Astrocyte of the spinal cord (primary cell): ENCODE results near the gene IMP3.

ENCODE experiments used
- DNase-seq: peaks from one replicate; pipeline ENCODE4 v3.0.0; 2011; ENCODE audit warnings: low read depth, low spot score
- H3K4me3 ChIP-seq: 2 replicates; pipeline ENCODE4 v1.5.1; 2011; ENCODE audit warnings: low read depth, mild to moderate bottlenecking, low read length, moderate library complexity
- in situ Hi-C: cut with HindIII; loops from 2 replicates; pipeline ENCODE4 v1.10.0; 2017; ENCODE audit warnings: low sequenced_read_pairs
- TF ChIP-seq, protein P1 (sequence below): IDR thresholded peaks from 2 replicates; pipeline ENCODE4 v1.5.1; 2012; ENCODE audit warnings: low read depth, mild to moderate bottlenecking, low read length, inconsistent platforms

IMP3 gene

GRCh38 chr15:75649045-75649761 lies 9.2 kb upstream of the IMP3 start:
- in situ Hi-C loops = no loop called here
- H3K4me3 ChIP-seq = peak overlapping the region; percentile 64

GRCh38 chr15:75648156-75649000 lies 8.4 kb upstream of the IMP3 start:
- peak; percentile 56 for DNase-seq
- in situ Hi-C loops = no loop called here
- peak overlapping the region; percentile 64 for H3K4me3 ChIP-seq
- TF ChIP-seq, protein P1, sequence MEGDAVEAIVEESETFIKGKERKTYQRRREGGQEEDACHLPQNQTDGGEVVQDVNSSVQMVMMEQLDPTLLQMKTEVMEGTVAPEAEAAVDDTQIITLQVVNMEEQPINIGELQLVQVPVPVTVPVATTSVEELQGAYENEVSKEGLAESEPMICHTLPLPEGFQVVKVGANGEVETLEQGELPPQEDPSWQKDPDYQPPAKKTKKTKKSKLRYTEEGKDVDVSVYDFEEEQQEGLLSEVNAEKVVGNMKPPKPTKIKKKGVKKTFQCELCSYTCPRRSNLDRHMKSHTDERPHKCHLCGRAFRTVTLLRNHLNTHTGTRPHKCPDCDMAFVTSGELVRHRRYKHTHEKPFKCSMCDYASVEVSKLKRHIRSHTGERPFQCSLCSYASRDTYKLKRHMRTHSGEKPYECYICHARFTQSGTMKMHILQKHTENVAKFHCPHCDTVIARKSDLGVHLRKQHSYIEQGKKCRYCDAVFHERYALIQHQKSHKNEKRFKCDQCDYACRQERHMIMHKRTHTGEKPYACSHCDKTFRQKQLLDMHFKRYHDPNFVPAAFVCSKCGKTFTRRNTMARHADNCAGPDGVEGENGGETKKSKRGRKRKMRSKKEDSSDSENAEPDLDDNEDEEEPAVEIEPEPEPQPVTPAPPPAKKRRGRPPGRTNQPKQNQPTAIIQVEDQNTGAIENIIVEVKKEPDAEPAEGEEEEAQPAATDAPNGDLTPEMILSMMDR = no peak

More at GRCh38 chr15:75649045-75649761, 9.2 kb upstream of the IMP3 start:
- no peak for DNase-seq
- TF ChIP-seq, protein P1 = no peak

DNA sequence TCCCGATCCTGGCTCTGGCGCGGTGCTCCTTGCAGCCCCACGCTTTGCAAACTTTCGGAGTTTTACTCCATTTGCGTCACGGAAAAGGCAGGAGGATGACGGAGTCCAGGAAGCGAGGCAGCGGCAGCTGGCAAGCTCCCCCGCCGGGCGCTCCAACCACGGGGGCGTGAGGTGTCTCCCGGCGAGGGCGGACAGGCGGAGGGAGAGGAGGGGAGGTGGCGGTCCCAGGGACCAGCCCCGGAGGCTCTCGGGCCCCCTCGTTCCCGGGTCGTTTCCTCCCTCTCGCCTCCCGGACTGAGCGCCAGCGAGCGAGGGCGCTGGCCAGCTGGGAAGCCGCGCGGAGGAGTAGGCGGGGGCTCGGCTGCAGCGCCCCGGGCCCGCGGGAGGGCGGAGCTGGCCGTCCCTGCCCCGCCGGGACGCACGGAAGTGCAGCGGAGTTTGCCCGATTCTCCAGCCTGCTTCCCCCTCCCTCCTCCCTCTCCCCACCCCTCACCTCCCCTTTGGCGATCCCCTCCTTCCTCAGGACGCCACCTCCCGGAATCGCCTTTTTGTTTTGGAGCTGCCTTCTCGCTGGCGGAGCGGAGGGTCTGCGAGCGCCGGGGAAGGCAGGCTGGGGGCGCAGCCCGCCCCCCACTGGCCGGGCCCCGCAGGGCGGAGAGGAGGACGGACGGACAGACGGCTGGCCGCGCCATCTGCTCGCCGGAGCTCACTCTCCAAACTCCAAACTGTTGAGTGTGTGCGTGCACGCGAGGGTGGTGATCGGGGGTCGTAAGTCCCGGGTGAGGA lies 7.5 kb upstream of the IMP3 start, which contains the start of gene SNX33:
SNX33 (plus strand) TSS at position 543 of the 786 bp plus-strand sequence. CDS start 1,191 bp downstream, outside the sequence.
- DNase-seq = peak; percentile 91
- in situ Hi-C loops = no loop called here
- TF ChIP-seq, protein P1 = peak; percentile 59
- H3K4me3 ChIP-seq = peak within 1 kb of the TSS; percentile 64

DNA sequence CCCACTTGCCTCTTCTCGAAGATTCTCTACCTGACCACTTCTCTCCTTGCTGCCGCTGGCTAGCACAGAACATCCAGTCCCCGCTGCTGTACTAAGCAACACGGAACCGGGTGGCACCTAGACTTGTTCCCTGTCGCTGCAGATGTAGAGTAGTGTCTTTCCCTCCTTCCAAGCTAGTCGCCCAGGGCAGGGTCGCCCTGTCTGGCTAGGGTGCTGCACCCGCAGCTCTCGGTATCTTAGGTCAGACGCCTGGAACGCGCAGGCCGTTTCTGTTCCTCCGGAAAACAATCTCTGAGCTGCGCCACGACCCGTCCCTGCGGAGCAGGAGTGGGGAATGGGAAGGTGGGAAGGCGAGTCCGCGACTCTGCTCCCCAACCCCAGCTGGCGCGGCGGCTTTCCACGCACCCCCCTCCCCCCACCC lies 6.9 kb upstream of the IMP3 start:
- in situ Hi-C loops = no loop called here
- TF ChIP-seq, protein P1 = no peak
- DNase-seq = no peak
- H3K4me3 ChIP-seq = peak overlapping the region; percentile 64

DNA sequence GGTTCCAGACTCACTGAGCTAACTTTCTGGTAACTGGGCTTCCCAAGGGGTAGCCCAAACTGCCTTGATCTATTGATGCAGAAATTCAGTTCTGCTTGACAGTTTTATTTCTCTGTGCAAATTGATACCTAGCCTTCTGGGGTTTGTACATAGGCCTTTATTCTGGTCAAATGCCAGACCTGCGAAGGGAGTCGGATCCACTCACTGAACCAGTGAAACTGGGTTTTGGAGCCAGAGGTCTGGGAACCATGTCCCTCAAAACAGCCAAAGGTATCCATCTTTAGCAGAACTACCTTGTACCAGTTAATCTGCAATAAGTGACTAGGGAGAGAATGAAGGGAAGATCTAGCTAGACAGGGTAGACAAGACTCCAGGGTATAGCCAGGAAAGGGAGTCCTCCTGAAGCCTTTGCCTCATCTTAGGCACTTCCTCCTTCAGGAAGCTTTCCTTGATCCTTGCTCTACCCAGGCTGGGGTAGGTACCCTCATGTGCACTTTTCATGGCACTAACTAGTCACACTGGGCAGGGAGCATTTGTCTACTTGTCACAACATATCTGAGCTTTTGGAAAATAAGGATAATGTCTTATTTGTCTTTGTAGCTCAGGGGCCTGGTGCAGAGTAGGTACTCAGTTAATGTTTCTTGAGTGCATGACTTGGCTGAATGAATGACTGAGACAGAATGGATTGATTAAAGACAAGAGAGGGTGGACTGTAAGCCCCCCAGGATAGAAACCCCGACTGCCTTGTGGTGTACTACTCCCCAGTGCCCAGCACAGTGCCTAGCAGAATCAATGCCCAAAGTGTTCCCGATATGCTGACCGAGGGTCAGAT lies 6.3 kb upstream of the IMP3 start:
- TF ChIP-seq, protein P1 = no peak
- DNase-seq = no peak
- H3K4me3 ChIP-seq = peak overlapping the region; percentile 64
- in situ Hi-C loops = no loop called here
